GM18519 (cell line): ENCODE measurements around the gene NINL.

Source experiments
- ATAC-seq: cut with Tn5 transposase; IDR thresholded peaks from one replicate; pipeline ENCODE4 v1.9.1; 2021; ENCODE audit warnings: mild to moderate bottlenecking, moderate library complexity; ENCODE audit not compliant: unreplicated experiment, low FRiP score

The NINL gene

GRCh38 chr20:25535762-25536161, 49.6 kb downstream of the NINL start:
- ATAC-seq = no peak

GRCh38 chr20:25534845-25535244, 50.5 kb downstream of the NINL start:
- ATAC-seq = no peak

GRCh38 chr20:25533920-25534700, 51.2 kb downstream of the NINL start:
- no peak for ATAC-seq

GRCh38 chr20:25532971-25533391, 52.4 kb downstream of the NINL start:
- ATAC-seq = no peak

- ATAC-seq = no peak
Measured at GRCh38 chr20:25532015-25532751, 53.1 kb downstream of the NINL start.

GRCh38 chr20:25529295-25529951, 55.9 kb downstream of the NINL start:
- no peak for ATAC-seq

GRCh38 chr20:25527949-25528348, 57.4 kb downstream of the NINL start:
- ATAC-seq = no peak

- no peak for ATAC-seq
Measured at GRCh38 chr20:25526446-25526845, 58.9 kb downstream of the NINL start.

- ATAC-seq = no peak
Measured at GRCh38 chr20:25525867-25526266, 59.5 kb downstream of the NINL start.

- no peak for ATAC-seq
Measured at GRCh38 chr20:25525295-25525694, 60.0 kb downstream of the NINL start.

- no peak for ATAC-seq
Measured at GRCh38 chr20:25521382-25521781, 63.9 kb downstream of the NINL start.

GRCh38 chr20:25517124-25517523, 68.2 kb downstream of the NINL start:
- ATAC-seq = no peak

GRCh38 chr20:25514747-25515340, 70.5 kb downstream of the NINL start:
- no peak for ATAC-seq

GRCh38 chr20:25514195-25514594, 71.1 kb downstream of the NINL start:
- ATAC-seq = no peak

GRCh38 chr20:25512709-25513108, 72.6 kb downstream of the NINL start:
- no peak for ATAC-seq

- ATAC-seq = no peak
Measured at GRCh38 chr20:25511183-25511582, 74.1 kb downstream of the NINL start.

GRCh38 chr20:25510721-25511120, 74.6 kb downstream of the NINL start:
- no peak for ATAC-seq

- ATAC-seq = no peak
Measured at GRCh38 chr20:25510202-25510601, 75.1 kb downstream of the NINL start.

- no peak for ATAC-seq
Measured at GRCh38 chr20:25509084-25509483, 76.2 kb downstream of the NINL start.

GRCh38 chr20:25508083-25508770, 77.1 kb downstream of the NINL start:
- ATAC-seq = no peak
